Calu3 (cell line): ENCODE results near the gene CPAMD8. TPM values are rescaled to one million over a fixed set of nuclear protein-coding genes. Genes with fewer than 3 reads are reported as not detected.
A peak's percentile ranks its signal among the peaks of the same experiment; 100 is the strongest.

Experiments used
- BruUV-seq: library from RNA; stranded (reverse); fragments of 400-500 nt; replicated peaks from 2 replicates; lab custom pipeline; 2021; lab: Mats Ljungman, UMichigan
- CTCF ChIA-PET: fragments of 300-600 bp; sonication (Branson Sonifier 250); formaldehyde crosslinking; loops from one replicate; lab custom pipeline; 2022; ENCODE audit warnings: antibody characterized with exemption; lab: Charles Lee
- DNase-seq: peaks from one replicate; pipeline ENCODE4 v3.0.0; 2022
- H3K27ac Mint-ChIP-seq: one replicate; pipeline ENCODE4 v1.8.0; 2022; ENCODE audit warnings: mixed read lengths; ENCODE audit not compliant: unreplicated experiment
- H3K27me3 Mint-ChIP-seq: one replicate; pipeline ENCODE4 v1.8.0; 2022; ENCODE audit warnings: mixed read lengths; ENCODE audit not compliant: unreplicated experiment
- H3K36me3 Mint-ChIP-seq: one replicate; pipeline ENCODE4 v1.8.0; 2022; ENCODE audit warnings: mild to moderate bottlenecking, moderate library complexity, mixed read lengths; ENCODE audit not compliant: insufficient read depth, unreplicated experiment
- H3K4me1 Mint-ChIP-seq: one replicate; pipeline ENCODE4 v1.8.0; 2022; ENCODE audit warnings: mild to moderate bottlenecking, low read depth, mixed read lengths; ENCODE audit not compliant: unreplicated experiment
- H3K4me3 Mint-ChIP-seq: one replicate; pipeline ENCODE4 v1.8.0; 2022; ENCODE audit warnings: mild to moderate bottlenecking, low read depth, moderate library complexity, mixed read lengths; ENCODE audit not compliant: unreplicated experiment
- H3K9me3 Mint-ChIP-seq: one replicate; pipeline ENCODE4 v1.8.0; 2022; ENCODE audit warnings: low read depth, mixed read lengths; ENCODE audit not compliant: unreplicated experiment
- CTCF ChIP-seq: fragments of 200-600 bp; IDR thresholded peaks from one replicate; pipeline ENCODE4 v1.8.0; 2022; ENCODE audit warnings: antibody characterized with exemption; ENCODE audit not compliant: unreplicated experiment
- intact Hi-C: fragments of 100-400 bp; cut with micrococcal nuclease; formaldehyde crosslinking; loops from one replicate; pipeline ENCODE4 v1.10.0; 2022; ENCODE audit not compliant: unreplicated experiment
- total RNA-seq: library from RNA; stranded (reverse); gene quantifications from 2 replicates; pipeline ENCODE4 v1.2.3, GENCODE V29; 2022

Gene CPAMD8
- total RNA-seq, 1 experiment from 2014 or later = 5.8 TPM

- no peaks in the 10 kb centered on the region for H3K9me3 Mint-ChIP-seq
- H3K4me1 Mint-ChIP-seq = no peaks in the 10 kb centered on the region
- no peak overlapping the region for H3K27ac Mint-ChIP-seq
- peaks cover 13% of the 10 kb centered on the region for H3K36me3 Mint-ChIP-seq
- no TSS peak for BruUV-seq
- CTCF ChIA-PET = no interaction called here
- intact Hi-C loops = loop anchor here (2.0 kb wide), 1 partner anchor 123 kb away; no protein-coding TSS in a partner anchor
- no peak overlapping the region for H3K4me3 Mint-ChIP-seq
- H3K27me3 Mint-ChIP-seq = no peaks in the 10 kb centered on the region
- no peak for DNase-seq
- TF ChIP-seq CTCF = no peak
Observed at GRCh38 chr19:16901491-16902175, 125.0 kb downstream of the CPAMD8 start.

DNA sequence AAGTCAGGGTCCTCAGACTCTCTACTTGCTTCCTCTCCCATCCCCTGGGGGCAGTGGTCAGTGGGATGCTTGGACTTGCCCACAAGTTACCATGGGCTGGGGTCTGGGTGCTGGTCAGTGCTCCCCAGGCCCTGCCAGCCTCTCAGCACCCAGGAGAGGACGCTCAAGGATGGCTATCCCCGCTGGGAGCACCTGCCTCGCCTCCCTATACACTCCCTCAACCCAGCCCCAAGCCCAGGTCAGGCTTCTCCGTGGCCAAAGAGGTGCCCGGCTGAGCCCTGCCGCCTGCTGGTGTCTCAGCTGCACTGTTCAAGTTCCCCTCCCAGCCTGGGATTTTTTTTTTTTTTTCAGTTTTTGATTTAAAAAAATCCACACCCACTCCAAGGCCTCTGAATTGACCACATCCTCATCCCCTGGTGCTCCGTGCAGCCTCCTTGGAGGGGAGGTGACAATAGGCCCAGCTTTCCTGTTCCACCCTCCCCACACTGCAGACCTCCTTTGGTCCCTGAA lies 127.0 kb downstream of the CPAMD8 start:
- TF ChIP-seq CTCF = peak; percentile 40
- no TSS peak for BruUV-seq
- Mint-ChIP-seq H3K4me1 (no peaks in the 10 kb centered on the region), H3K27me3 (peaks cover 11% of the 10 kb centered on the region), H3K9me3 (no peaks in the 10 kb centered on the region), H3K36me3 (peaks cover 13% of the 10 kb centered on the region), H3K4me3 (no peak overlapping the region), H3K27ac (no peak overlapping the region)
- DNase-seq = peak; percentile 44
- CTCF ChIA-PET = no interaction called here
- intact Hi-C loops = loop anchor here (2.0 to 10.0 kb wide), 2 partner anchors 121 to 185 kb away; partner anchors contain the start of gene NWD1

GRCh38 chr19:16898361-16899015 lies 128.1 kb downstream of the CPAMD8 start:
- H3K36me3 Mint-ChIP-seq = peaks cover 13% of the 10 kb centered on the region
- CTCF ChIA-PET = no interaction called here
- H3K4me1 Mint-ChIP-seq = no peaks in the 10 kb centered on the region
- H3K9me3 Mint-ChIP-seq = no peaks in the 10 kb centered on the region
- TF ChIP-seq CTCF = no peak
- H3K27ac Mint-ChIP-seq = no peak overlapping the region
- peak overlapping the region; percentile 50 for H3K4me3 Mint-ChIP-seq
- BruUV-seq = no TSS peak
- H3K27me3 Mint-ChIP-seq = peaks cover 11% of the 10 kb centered on the region
- no peak for DNase-seq
- intact Hi-C loops = loop anchor here (10.0 kb wide), 1 partner anchor 184 kb away; the partner anchor contains the start of gene NWD1

- Mint-ChIP-seq H3K27ac (no peak overlapping the region), H3K4me1 (no peaks in the 10 kb centered on the region), H3K36me3 (peaks cover 13% of the 10 kb centered on the region), H3K27me3 (peaks cover 11% of the 10 kb centered on the region), H3K4me3 (peak overlapping the region; percentile 50), H3K9me3 (no peaks in the 10 kb centered on the region)
- no peak for DNase-seq
- CTCF ChIA-PET = no interaction called here
- no TSS peak for BruUV-seq
- intact Hi-C loops = loop anchor here (10.0 kb wide), 1 partner anchor 183 kb away; the partner anchor contains the start of gene NWD1
- TF ChIP-seq CTCF = no peak
Observed at GRCh38 chr19:16897856-16898161, 128.8 kb downstream of the CPAMD8 start.
